Measurements from ENCODE around the gene MROH8. TPM values are rescaled to one million over a fixed set of nuclear protein-coding genes. Genes with fewer than 3 reads are reported as not detected.

The MROH8 gene
- total and polyA plus RNA-seq, 2 of the 13 experiments (the other 11 are each of a cell fraction or from before 2014, with no cell fraction given): 2.6 to 5.5 TPM

- TF ChIP-seq RFXAP (CRISPR knock-in tag; IDR thresholded peaks at IDR 0.05; ENCODE audit: borderline replicate concordance) (peak; percentile 96), DMAP1 (CRISPR knock-in tag; IDR thresholded peaks at IDR 0.05) (peak; percentile 99), GLI4 (CRISPR knock-in tag; IDR thresholded peaks at IDR 0.05; ENCODE audit: borderline replicate concordance) (peak; percentile 96; the same call in 1 of the 2 replicates), JDP2 (CRISPR knock-in tag; IDR thresholded peaks at IDR 0.05; ENCODE audit: borderline replicate concordance) (peak; percentile 94; the same call in 1 of the 2 replicates), RNF219 (CRISPR knock-in tag; IDR thresholded peaks at IDR 0.05) (no peak), ZNF784 (CRISPR knock-in tag; IDR thresholded peaks at IDR 0.05; ENCODE audit: borderline replicate concordance) (peak; percentile 98), ZNF121 (CRISPR knock-in tag; IDR thresholded peaks at IDR 0.05) (peak; percentile 69), ZGPAT (CRISPR knock-in tag; IDR thresholded peaks at IDR 0.05) (peak; percentile 100), ZNF282 (IDR thresholded peaks at IDR 0.05; ENCODE audit: partially characterized antibody) (no peak), HMGXB3 (CRISPR knock-in tag; IDR thresholded peaks at IDR 0.05; ENCODE audit: borderline replicate concordance) (peak; percentile 79), ZBTB44 (CRISPR knock-in tag; IDR thresholded peaks at IDR 0.05) (peak; percentile 43), ZBTB21 (CRISPR knock-in tag; IDR thresholded peaks at IDR 0.05) (peak; percentile 67), HNF4G (IDR thresholded peaks at IDR 0.05; ENCODE audit: borderline replicate concordance, low read depth, low read length) (no peak), HNF4G (CRISPR knock-in tag; IDR thresholded peaks at IDR 0.05; ENCODE audit: borderline replicate concordance, low read depth) (no peak; the same call in 1 of the 2 replicates), SIX1 (CRISPR knock-in tag; IDR thresholded peaks at IDR 0.05; ENCODE audit: borderline replicate concordance) (peak; percentile 43; the same call in 1 of the 2 replicates), FOSL1 (CRISPR knock-in tag; IDR thresholded peaks at IDR 0.05; ENCODE audit: borderline replicate concordance) (peak; percentile 63)
Measured at GRCh38 chr20:37095599-37096414, 83.5 kb downstream of the MROH8 start, which contains the start of gene RBL1 (continued).

Data from HepG2 (cell line).